Hepatic stellate cell (primary cell): ENCODE results near the gene ADIG.

Source experiments
- DNase-seq: peaks from one replicate; pipeline ENCODE4 v3.0.0; 2011; ENCODE audit warnings: low spot score

The ADIG gene

DNA sequence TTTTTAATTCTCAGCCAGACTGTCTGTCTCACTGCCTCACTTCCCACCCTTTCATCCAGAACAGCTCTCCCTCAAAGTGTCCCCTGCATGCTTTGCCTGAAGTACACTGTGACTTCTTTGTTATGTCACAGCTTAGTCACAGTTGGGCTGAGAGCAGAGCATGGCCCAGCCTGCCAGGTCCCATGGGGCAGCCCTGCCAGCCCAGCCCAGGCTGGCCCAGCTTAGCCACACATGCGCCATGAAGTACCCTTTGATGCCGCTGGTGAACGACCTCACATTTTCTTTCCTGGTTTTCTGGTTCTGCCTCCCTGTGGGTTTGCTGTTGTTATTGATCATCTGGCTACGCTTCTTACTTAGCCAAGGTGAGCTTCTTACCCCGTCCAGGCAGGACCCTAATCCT is at the start of gene ADIG:
Gene ADIG (plus strand): TSS at position 185 of the 400 bp plus-strand sequence. CDS start 54 bp downstream, at position 239.
- peak; percentile 30 for DNase-seq

DNA sequence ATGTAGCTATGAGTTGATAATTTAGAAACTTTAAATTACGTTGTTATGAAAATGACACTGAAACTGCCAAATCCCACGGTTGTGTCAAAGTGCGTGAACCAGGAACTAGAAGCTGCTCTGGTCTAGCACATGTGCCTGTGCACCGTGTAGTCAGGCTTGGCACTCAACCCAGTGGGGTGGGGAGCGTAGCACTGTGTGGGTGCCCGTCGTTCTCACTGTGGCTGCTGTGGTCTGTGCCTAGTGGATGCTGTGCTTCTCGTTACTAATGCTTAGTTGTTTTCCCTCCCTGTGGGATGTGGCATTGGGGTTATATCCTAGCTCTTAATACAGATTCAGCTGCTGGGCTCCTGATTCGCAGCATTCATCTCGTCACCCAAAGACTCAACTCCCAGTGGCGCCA is 46.2 kb upstream of the ADIG start:
- no peak for DNase-seq

DNA sequence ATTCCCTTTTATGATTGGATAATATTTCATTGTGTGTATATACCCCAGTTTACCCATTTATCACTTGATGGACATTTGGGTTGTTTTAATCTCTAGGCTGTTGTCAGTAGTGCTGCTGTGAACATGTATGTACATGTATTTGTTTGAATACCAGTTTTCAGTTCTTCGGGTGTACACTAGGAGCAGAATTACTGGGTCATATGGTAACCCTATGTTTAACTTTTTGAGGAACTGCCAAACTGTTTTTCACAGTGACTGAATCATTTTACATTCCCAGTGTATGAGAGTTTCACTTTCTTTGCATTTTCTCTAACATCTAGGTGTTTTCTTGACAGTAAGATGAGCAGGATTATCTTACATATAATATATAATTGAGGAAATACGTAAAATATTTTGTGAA is 44.7 kb upstream of the ADIG start:
- DNase-seq = no peak

DNA sequence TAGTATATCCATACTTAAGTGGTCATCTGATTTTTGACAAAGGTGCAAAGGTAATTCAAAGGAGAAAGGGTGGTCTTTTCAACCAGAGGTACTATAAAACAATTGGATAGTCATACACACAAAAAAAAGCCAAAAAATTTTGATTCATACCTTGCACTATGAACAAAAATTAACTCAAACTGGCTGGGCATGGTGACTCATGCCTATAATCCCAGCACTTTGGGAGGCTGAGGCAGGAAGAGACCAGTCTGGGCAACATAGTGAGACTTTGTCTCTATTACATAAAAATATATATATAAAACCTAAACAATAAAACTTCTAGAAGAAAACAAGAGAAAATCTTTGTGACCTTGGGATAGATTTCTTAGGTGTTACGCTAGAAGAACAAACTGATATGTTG is 43.8 kb upstream of the ADIG start:
- DNase-seq = no peak

DNA sequence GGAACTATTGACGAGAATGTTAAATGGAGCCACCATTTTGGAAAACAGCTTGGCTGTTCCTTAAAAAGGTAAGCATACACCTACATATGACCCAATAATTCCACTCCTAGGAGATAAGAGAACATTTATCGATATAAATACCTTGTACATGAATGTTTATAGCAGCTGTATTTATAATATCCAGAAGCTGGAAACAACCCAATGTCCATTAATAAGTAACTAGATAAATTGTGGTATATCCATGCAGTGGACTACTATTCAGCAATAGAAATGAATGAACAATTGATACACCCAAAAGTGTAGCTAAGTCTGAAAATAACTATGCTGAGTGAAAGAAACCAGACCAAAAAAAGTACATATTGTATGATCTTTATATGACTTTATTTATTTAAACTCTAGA is 42.2 kb upstream of the ADIG start:
- no peak for DNase-seq

DNA sequence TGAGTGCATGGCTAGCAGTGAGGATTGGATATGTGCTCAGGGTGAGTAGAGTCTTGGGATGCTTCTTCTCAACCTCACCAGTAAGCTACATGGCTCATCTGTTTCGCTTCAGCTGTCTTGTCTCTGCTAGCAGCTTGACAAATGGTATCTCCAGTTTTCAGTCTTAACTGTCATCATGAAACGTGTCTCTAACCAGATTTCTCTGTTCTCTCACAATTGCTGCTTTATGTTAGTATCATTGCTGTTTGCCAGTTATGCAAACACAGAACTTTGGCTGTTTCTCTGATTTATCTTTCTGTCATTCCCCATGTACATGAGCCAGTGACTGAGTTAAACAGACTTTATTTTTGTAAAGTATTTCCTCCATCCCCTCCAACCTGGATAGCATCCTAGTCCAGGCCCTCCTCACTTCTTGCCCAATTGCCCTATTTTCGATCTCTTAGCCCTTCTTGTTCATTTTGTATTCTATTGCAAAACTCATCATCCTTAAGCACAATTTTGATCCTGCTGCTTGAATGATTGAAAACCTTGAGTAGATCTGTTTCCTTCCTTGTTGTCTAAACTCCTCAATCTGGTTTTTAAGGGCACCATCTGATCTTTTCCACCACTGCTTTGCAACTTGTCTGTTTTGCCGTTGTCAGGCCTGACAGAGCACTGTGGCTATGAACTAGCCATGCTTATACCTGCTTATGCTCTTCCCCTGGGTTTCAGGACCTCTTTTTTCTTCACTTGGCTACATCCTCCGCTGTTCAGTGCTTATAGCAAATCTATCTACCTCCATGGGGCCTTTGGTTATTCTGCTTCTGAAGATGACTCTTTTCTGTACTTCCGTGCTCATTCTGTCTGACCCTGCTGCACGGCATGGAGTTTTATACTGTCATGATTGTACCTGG is 37.7 kb upstream of the ADIG start:
- DNase-seq = no peak

DNA sequence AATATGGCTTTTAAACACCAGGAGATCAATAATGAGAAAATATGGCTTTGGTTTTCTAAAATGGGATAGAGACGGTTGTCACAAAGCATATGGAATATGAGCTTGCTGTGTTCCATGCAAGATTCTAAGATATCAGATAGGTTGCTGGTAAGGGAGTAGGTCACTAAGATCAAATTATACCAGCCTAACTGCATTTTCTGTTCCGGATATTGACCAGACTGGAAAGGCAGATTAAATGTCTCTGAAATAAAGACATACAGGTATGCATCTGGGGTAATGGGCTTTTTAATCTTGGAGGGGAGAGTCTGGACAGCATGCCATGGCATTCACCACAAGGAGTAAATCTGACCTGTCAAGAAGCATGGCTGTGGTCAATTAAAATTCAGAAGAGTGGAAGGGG is 35.2 kb upstream of the ADIG start:
- no peak for DNase-seq

DNA sequence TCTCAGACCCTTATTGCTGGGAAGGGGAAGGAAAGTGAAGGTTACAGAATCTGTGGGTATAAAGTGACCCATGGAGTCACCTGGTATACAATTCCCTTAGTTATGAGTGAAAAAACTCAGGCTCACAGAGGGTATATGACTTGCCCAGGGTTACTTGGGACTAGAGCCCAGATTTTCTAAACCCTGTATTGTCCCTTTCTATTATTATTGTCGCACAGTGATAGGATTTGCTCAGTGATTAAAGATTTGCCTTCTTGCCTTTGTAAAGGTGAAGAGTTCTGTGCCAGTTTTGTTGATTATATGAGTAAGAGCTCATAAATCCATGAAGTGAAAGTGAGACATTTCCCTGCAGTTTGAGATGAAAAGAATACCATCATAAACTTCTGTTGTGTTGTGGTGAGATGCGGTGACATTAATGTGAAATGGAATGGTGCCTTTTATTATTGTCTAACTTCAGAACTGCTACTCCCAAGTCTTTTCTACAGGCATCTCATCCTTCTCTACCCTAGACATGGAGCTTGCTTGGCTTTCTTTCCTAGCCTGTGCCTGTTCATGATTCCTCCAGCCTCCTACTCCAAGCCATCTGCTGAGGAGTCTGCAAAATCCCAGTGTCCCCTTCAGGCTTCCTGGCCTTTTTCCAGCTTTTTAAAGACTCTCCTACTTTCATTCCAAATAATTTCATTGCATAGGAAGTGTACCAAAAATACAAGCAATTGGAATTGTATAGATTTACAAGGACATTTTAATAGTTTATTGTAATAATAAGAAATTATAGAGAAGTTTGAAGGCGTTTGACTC is 33.5 kb upstream of the ADIG start:
- no peak for DNase-seq

DNA sequence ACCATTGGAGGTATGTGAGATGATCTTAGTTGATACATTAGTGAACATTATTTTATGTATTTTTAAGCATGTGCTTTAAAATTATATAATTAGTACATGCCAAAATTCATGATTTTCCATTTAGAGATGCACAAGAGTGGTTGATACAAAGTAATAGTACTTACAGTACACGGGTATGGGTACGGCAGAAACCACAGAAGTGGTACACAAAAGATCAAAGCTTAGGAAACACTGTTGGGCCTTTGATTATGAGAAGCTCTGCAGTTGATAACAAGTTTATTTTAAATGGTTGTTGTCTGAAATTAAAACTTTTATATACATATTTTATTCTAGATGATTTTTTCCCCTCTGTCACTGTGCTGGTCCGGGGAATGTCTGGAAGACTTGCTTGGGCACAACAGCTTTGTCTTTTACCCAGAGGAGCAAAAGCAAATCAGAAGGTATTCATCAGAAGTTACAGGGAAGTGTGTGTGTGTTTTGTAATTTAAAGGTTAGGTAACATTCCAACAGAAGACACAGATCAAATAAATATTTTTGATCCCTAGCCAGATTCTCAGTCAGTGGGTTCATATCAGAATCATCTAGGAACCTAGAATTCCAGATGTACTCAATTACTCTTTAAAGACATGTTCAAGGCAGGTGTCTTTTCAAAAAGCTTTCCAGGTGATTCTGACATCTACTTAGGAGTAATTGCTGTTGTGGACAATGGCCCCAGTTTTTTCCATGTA is 32.5 kb upstream of the ADIG start:
- DNase-seq = no peak

DNA sequence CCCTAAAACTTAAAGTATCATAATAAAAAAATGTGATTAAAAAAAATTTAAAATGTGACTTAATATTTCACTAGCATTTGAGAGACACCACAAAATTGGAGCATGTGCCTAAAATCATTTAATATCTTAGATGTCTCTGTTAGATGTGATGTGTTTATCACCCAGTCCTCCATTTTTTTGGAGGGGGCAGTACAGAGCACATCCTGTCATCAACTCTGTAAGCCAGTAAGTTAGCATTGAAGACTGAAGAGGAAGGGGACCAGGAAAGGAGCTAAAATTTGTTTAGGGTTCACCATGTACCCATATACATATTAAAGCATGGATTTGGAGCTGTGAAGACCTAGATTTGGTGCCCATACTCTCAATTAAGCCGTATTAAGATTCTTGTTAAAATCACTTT is 30.7 kb upstream of the ADIG start:
- DNase-seq = no peak

DNA sequence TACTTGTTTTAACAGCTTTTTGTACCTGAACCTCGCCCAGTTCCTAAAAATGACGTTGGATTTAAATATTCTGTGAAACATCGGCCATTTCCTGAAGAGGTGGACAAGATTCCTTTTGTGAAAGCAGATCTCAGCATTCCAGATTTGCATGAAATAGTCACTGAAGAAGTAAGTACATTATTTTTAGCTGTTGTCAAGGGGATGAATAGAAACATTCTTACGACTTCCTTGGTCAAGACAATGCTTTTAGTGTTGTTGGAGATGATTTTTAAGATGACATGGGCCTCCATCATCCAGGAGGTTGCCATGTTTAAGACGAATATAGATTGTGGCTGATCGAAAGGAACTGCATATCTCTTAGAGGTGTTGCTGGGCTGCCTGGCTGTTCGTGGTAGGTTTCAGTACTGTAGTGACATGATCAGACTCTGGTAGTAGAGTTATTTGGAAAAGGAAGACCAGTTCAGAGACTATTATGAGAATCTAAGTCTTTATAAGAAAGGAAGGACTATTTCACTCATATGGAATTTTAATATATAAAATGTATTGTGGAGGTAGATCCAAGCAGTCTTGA is 29.9 kb upstream of the ADIG start:
- no peak for DNase-seq

DNA sequence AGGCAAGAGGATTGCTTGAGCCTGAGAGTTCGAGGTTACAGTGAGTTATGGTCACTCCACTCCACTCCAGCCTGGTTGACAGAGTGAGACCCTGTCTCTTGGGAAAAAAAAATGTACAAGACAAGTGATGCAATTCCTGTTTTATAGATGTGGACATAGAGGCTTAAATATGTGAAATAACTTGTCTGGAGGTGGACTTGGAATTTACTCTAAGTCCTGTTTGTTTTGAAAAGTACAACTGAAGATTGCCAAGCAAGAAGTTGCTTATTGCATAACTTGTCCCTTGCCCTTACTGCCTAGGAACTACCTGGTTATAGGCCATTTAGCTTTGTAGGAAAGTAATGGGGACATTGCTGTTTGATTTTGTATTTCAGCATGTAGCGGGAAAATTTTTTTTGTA is 26.0 kb upstream of the ADIG start:
- no peak for DNase-seq

DNA sequence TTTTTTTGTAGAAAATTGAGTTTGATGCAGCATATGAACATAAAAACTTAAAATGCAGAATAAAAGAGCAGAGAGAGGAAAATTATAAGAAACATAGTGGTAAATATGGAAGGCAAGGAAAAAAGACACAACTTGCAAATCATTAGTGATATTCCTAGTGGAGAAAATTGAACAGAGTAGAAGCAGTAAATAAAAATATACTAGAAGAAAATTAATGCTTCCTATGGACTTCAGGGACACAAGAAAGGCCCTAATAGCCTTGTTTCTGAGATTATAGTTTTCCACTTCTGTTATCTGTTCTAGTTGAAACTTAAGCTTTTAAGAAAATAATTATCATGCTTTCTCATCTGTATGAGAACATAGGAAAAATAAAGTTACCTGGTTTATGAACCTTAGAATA is 25.6 kb upstream of the ADIG start:
- DNase-seq = no peak

DNA sequence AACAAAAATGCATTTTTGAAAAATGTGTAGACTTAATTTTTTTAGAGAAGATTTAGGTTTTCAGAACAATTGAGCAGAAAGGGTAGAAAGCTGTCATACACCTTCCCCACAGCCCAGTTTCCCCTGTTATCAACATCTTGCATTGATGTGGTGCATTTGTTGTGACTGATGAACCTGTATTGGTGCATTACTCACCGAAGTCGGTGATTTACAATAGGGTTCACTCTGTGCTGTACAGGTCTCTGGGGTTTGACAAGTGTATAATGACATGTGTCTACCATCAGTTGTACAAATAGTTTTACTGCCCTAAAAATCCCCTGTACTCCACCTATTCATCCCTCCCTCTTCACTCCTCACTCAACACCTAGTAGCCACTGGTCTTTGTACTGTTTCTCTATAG is 23.8 kb upstream of the ADIG start:
- no peak for DNase-seq

DNA sequence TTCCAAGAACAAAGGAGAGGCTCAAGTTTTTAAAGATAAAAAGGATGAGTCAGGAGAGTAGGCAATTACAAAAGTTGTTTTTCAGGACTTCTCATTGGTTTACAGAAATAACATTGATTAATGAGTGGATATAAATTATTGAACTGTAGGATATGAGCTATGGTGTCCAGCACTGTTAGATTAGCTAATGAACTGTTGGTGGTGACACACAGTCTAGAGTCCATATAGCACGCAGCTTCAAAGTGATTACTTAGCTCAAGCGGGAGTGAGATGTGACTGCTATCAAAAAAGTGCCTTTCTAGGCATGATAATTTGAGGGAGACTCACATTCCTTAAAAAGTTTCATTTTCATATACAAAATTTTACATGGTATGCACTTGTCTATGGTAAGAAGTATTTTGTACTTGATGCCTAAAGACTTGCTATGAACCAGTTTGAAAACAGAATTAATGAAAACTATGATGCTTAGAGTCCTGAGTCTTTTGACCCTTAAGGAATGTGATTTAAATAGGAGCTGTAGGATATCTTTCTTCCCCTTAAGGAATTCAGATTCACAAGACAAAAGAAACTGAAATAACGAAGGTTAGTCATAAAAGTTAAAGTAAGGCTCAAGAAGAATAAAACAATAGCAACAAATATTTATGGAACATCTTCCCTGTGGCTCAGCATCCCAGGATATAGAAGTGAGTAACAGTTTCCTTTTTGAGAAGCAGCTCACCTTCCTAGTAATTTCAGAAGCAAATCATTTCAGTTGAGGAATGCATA is 22.2 kb upstream of the ADIG start:
- no peak for DNase-seq

DNA sequence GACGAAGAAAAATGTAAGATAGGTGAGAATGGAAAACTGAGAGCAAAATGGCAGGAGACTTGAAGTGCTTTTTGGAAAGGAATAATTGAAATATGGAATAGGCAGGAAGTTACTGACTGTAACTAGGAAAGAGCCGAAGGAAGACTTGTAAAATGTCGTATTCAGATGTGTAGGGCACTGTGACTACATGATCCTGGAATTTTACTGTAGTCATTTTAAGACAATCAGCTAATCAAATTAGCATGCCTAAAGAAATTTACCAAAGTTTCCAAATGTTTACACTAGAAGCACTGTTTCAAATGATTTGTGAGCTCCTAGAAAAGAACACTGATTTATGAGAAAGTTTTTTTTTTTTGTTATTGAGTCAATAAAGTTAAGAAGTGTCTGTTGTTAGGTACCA is 21.2 kb upstream of the ADIG start:
- no peak for DNase-seq

DNA sequence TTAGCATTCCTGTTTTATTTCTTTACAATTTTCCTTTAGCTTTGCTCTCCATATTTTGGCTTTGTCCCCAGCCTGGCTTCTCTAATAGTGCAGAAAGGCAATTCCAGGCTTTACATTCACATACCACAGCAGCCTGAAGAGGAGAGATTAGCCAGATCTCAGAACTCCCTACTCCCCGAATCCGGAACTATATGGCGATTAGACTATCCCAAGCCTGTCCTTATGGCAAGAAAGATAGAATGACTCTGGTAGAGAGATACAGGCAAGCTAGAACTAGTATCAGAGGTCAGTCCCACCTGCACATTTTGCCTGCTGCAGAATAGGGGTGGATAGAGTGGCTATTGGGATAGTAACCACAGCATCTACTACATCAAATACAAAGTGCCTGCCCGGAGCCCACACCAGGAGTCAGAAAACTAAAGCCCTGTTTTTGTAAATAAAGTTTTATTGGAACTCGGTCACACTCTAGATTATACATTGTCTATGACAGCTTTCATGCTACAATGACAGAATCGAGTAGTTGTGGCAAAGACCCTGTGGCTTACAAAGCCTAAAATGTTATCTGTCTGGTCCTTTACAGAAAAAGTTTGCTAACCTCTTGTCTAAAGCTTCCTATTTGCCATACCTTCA is 17.1 kb upstream of the ADIG start:
- DNase-seq = no peak

DNA sequence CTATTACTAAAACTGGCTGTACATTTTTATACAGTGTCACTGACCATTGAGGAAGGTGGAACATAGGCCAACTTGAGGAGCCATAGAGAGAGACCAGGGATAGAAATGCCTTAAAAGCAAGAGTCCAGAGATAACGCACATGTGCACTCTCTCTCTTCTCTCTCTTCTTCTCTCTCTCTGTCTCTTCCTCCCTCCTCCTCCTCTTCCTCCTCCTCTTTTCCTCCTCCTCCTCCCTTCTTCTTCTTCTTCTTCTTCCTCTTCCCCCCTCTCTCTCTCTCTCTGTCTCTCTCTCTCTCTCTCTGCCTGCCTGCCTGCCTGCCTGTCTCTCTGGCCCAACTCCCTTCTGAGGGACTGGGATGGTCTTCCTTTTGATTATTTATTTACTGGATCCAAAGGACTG is 16.3 kb upstream of the ADIG start:
- no peak for DNase-seq

DNA sequence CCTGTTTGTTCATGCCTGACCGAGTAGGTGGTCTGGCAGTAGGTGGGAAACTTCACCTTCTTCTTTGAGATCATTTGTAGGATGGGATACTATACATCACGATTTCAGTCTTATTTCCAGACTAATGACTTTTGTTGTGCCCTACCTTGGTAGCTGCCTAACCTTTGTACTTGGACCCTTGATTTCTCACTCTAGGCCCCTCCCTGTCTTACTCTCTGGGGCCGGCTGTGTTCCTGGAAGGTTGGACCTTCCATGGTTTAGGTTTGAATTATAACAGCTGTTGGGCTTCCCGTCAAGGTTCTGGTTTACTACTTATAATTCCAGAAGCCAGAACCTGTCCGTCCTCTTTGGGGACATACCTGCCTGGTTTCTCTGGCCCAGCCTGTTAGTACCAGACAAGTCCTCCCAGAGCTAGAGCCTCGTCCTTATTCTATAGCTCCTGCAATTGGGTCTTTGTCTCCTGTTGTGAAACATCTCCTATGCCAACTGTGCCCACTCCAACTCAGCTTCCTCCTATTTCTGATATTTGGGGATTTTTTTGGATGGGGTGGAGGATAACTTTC is 14.9 kb upstream of the ADIG start:
- no peak for DNase-seq

DNA sequence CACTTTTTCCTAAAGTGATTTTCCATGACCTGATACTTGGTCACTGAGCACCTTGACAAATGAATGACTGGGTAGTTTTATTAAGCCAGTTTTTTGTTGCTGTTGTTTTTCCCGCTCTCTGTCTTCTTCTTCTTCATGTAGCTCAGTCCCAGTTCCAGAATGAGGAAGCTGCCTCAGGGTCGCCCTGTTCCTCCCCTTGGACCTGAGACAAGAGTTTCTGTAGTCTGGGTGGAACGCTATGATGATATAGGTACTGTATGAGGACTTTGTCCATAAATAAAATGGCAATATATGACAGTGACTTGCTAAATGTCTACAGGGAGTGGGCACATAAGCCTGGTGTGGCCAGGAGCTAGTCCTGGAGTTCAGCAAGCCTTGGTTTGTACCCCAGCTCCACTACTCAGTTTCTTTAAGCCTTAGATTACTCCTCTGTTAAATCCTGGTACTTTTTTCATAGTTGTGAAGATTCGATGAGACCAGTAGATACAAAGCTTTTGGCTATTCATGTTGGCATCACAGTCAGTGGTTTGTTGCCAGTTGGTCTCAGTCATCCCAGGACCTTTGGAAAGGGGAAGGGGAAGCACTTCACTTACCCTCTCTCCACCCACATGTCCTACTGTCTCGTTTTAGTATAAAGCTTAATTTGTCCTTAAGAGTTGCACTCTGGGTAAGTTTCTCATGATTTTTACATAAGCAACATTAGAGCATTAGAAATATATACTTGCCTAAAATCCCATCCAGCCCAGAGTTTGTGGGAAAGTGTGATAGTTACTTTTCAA is 11.1 kb upstream of the ADIG start:
- DNase-seq = no peak
